Measurements from ENCODE around the gene CSRP3.

The CSRP3 gene

DNA sequence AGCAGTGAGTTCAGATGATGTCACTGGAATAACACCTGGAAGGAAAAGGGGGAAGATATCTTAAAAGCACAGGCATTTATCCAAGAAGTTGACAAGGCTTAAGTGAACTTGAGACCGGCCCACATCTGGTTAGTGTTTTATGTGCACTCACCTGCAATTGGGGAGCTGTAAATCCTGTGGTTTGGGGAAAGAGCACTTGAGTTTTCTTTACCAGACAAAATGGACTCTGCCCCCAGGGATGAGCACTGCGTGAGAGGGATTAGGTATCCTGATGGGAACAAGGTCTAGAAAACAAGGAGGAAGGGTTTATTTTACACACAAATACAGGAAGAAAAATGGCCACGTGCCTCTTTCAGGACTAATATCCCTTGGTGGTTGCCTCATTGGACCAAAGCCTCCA lies 23.8 kb upstream of the CSRP3 start:
- DNase-seq (ENCODE audit: low spot score), result no peak

DNA sequence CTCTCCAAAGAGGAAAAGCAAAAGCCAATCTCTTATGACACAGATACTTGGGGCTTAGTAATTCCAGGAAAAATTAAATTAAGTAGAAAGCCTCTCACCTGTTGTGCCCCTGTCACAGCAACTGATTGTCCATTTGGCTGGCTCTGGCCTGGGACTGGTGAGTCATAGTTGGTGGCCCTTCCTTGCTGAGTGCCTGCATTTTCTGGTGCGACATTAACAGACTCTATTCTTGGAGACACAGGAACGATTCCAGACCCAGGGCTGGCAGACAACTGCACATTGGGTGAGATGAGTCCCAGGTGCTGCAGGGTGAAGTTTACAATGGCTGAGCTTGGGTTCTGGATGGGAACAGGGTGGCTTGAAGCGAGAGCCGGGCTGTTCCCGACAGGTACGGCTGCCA lies 23.3 kb upstream of the CSRP3 start:
- no peak for DNase-seq (ENCODE audit: low spot score)

DNA sequence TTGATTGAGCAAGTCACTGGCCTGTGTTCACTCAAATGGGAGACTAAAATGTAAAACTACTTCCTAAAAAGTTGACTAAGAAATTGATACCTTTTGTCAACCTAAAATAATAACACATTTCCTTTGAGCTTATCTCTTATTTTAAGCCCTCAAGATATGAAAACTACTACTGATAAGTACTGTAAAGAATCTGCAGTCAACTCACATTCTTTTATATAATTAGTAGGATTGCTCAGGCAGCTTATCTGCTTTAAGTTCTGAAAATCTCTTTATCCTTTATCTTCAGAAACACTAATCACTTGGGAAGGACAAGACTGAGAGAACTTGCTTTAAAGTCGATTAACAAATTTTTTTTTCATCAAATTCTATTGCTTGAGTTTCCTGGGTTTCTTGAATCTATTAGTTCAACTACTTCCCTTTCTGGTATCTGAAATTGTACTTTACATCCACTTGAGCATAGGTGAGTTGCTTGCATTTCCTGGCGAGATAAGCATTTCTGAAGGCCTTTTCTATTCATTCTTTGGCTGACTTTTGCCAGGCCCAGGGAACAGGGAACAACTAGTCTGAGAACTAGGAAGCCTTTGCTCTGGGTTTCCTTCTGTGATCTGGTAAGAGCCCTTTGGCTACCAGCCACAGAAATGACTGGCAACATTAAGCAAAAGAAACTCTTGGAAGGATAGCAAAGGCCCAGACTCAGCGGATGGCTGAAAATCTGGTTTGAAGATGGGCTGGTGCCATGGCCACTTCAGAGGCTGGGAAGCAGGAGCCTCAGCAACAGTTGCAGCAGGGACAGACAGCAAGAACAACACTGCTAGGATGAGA lies 19.3 kb upstream of the CSRP3 start:
- no peak for DNase-seq (ENCODE audit: low spot score)

DNA sequence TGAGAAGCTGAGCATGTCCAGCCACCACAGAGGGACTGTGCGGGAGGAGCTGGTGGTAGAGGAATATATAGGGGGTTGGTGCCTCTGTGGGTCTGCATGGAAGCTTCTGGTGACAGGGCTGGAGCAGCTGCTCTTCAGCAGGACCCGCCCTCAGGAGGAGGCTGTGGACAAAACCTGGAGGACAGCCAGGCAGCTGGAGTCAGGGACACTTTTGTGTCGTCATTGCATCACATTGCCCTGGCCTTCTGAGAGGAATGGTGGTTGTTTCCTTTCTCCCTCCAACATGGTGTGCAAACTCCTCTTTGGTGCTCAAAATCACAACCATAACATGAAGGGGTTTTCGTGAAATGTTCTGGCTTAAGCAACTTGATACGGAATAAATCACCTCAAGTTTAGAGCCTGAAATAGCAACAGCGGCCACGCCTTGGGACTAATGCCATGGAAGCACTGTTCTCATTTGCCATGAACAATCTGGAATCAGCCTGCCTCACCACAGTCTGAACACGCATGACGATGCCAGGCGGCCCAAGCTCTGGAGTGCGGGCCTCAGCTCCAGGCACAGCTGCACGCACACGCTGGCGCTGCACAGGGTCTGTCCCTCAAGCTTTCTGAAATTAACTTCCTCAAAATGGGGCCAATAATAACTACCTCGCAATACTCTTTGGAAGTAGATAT lies 17.1 kb upstream of the CSRP3 start:
- no peak for DNase-seq (ENCODE audit: low spot score)

DNA sequence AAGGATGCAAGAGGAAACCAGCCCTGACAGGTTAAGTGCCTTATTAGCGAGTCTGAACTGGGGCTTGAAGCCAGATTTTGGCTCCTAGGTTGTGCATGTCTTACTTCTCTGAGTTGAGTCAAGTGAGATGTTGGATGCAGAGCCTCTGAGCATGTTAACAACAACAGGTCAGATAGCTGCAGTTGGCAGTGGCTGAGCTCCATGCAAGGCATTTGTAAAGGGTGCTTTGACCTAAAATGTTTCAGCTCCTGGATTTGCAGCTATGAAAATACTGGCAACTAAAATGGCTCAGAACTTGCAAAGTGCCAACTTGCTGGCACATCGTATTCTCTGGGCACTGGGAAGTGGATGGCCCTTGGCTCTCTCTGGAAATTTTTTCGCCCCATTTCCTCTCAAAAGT lies 16.4 kb upstream of the CSRP3 start:
- no peak for DNase-seq (ENCODE audit: low spot score)

DNA sequence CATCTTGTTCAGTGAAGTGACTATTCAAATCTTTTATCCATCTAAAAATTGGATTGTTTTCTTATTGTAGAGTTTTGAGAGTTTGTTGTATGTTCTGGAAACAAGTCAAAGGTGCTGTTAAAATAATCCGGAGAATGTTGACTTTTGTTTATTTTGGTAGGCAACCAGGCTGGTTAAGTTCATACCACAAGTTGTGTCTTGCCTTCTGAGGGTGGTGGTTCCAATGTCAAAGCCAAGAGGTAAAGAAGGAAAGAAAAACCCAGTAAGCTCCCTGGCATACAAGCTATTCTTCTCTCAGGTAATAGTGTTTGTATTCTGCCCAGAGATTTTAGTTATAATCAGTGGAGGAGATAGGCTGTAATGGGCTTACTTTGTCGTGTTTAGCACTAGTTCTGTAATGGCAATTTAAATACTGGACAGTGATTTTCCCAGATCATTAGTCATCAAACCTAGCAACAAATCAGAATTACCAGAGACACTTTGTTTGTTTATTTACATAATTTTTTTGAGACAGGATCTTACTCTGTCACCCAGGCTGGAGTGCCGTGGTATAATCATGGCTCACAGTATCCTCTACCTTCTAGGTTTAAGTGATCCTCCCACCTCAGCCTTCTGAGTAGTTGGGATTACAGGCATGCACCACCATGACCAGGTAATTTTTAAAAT lies 15.1 kb upstream of the CSRP3 start:
- DNase-seq (ENCODE audit: low spot score), result no peak

DNA sequence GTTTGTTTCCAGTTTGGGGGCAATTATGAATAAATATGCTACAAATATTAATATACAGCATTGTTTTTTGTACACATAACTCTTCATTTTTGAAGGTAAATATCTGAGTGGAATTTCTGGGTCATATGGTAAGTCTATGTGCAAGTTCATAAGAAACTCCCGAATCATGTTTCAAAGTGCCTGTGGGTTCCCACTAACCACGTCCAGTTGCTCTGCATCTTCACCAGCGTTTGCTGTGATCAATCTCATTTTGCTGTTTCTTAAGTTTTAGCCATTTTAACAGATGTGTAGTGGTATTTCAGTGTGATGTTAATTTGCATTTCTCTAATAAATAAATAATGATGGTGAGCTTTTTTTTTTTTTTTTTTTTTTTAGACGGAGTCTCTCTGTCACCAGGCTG lies 14.2 kb upstream of the CSRP3 start:
- no peak for DNase-seq (ENCODE audit: low spot score)

DNA sequence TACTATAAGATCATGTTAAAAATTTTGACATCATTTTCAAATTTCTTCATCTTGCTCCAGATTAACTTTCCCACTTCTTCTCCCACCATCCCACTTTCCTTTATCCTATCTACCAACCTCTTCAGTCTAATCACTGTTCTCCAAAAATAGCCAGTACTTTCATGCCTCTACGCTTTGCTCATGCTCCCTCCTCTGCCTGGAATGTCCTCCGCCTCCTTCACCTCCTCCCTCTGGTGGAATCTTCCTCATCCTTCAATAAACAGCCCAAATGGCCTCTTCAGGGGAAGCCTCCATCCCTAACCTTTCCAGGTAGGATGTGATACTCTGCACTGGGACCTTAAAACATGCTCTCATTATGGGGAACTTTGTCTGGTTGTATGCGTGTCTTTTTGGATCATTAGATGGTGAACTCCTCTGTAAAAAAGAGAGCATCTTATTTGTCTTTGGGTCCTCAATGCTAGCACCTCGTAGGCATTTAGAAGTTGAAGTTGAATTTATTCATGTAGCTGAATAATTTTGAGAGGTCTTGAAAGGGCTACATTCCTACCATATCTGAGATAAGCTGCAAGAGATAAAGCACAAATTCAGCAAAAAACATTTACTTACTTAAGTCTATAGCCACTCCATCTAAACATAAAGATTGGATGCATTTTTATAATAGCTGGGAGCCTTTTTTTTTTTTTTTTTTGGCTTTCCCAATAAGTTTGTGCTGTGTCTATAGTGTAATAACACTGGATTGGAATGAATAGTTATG lies 8.0 kb upstream of the CSRP3 start:
- no peak for DNase-seq (ENCODE audit: low spot score)

DNA sequence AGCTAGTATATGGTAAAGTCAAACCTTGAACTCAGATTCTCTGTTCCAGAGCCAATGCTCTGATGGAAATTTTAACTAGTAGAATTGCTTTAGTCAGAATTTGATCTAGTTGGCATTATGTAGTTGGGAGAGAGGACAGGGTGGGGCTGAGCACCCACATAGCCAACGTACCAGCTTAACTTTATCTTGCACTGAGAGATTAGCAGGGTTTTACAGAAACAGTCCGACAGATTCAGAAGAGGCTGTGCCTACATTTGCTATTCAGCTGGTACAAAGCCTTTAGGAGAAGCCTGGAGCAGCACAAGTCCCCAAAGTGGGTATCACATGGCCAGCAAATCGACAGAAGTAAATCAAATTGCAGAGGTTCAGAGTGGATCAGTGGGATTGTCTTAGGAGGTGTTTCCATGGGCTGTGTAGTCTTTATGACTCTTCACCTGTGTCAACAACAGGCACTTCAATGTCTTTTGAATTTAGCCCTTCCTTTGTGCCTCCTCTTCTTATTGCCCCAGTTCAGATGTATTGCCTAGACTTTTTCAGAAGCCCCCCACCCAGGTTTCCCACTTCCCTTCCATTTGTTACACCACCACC lies 7.3 kb upstream of the CSRP3 start:
- no peak for DNase-seq (ENCODE audit: low spot score)

DNA sequence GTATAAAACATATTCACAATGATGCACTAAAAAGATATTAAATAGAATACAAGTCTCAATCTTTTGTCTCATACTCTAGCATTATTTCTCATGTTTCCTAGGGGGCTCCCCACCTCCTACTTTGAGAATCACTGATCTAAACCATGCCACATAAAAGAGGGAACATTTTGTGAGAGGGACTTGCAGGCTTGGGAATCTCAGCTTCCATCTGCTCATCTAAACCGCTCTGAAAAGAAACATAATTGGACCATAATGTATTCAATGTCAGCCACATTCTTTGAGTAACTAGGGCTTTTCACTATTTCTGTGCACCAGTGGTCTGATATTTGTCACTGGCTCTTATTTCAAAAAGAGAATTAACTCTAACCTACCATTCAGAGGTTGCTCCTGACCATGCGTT lies 6.4 kb upstream of the CSRP3 start:
- DNase-seq (ENCODE audit: low spot score), result no peak

DNA sequence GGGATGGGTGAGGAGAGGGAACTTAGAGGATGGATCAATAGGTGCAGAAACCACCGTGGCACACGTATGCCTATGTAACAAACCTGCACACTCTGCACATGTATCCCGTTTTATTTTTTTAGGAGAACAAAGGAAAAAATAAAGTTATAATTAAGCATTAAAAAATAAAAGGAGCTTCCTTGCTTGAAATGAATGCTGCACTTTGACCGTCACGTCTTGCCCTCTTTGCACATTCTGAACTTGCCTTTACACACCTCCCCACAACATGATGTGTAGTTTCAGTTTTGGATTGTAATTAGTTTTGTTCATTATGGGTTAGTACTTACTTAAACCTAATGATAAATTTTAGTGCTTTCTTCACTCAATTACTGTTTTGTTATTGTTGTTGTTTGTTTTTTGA lies 3.1 kb upstream of the CSRP3 start:
- DNase-seq (ENCODE audit: low spot score), result no peak

DNA sequence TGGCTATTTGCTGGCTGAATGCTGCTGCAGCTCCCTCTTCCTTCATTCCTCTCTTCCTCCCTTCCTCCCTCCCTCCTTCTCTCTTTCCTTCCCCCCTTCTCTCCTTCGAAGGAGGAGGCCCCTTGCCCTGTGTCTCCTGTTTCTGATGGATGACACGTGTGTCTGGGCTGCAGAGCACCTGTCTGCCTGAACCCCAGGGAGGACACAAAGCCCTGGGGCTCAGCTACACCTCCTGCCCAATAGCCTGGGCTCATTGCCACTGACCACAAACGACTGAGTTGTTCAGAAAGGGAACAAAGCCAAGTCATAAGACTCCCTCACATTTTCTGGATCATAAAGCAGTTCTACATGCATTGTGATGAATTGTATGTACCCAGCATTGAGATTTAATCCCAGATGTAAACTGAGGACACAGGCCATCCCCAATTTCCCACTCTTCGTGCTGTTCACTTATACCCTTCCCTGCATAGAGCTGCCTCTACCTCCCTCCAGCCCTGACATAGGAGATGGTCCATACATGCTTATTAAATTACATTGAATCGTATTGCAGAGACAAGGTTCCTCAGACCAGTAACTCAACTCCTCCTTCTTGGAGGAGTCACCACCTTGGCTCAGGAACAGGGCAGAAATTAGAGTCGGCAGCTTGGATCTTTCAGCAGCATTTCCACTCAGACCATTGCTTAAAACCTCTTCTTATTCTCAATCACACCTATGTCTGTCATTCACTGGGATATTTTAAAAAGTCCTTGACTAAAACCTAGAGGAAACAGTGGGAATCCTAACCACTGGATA lies 1.2 kb downstream of the CSRP3 start:
- no peak for DNase-seq (ENCODE audit: low spot score)

DNA sequence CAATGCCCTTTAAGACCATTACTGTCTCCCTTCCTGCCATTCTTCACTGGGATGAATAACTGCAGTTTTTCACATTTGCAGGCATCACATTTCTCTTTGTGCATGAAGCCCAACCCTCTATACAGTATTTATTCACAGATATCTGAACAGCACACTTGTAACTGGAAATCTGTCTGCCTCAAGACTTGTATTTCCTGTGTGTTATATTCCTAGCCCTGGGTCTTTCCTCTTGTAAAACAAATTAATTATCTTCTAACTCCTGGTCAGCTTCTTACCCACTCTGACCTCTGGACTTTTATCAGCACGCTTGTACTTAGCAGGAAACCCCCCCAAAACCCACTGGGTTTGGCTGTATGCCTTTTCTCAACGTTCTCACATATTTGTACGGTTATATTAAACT lies 2.0 kb downstream of the CSRP3 start:
- no peak for DNase-seq (ENCODE audit: low spot score)

DNA sequence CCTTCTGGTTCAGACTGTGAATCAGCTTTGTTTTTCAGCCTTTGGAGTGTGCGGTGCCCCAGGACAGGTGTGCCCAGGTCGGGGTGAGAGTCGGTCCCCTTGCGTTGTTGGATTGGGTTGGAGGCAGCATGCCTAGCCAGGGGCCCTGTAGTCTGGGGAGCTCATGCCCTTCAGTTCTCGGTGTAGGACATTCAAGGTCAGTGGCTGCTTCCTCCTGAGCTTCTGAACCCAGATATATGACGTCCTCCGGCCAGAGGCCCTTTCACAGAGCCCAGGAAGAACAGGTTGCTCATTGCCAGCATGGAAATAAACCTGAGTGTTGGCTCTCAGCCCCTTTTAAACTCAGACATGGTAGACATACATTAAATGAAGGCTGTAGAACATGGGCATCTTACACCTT lies 2.7 kb downstream of the CSRP3 start:
- no peak for DNase-seq (ENCODE audit: low spot score)

DNA sequence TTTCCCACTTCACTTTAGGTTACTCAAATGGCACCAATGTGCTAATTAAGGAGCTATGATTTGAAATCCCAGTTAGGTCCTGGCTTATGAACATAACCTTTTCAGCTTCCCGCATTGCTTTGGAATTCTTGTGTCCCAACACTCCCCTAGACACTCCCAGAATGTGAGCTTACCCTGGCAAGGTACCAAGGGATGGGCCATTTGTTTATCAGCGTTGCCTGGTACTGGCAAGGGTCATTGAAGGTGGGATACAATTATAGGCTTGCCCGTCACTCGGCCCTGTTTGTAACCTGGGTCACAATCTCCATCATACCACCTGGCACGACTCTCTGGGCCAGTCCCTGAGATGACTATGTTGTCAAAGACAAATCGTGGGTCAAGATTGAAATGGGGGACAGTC lies 5.4 kb downstream of the CSRP3 start:
- no peak for DNase-seq (ENCODE audit: low spot score)

DNA sequence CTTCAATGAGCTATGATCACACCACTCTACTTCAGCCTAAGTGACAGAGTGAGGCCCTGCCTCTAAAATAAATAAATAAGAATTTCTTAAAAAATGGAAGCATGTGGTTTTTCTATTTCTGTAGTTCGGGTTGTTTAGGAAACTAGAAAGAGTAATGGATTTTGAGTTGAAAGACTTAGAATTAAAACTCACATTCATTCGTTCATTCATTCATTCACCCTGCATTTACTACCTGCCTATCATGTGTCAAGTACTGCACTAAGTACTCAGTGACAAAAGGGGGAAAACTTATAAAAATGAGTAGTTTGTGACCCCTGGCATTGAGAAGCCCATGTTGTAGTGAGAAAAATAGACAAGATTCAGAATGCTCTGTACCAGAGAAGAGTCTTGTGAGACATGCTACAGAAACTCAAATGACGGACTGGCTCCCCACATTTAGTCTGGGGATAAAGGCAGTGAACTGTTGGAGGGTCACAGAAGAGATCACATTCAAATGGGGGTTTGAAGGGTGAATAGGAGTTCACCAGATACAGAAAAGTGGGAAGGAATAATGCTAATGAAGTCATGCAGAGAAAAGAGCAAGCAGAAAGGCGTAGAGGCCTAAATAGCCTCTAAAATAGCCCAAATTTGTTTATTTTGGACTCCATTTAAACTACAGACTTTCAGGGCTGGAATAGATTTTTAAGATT lies 7.0 kb downstream of the CSRP3 start:
- no peak for DNase-seq (ENCODE audit: low spot score)

DNA sequence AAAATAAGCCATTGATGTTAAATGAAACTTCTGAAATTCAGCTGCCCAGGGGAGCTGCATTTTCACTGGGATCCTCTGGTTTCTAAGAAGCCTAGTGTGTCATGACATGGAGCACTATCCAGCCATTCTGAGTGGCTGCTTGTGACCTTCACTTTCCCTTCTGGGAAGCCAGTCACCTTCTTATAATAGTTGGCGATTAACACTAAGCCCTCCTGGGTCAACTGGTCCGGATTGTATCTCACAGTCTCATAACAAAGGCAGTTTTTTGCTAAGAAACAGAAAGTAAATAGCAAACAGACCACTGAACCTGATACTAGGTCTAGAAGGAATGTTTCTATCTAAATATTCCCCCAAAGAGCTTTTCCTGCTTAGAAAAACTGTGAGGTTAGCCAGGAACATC lies 7.9 kb downstream of the CSRP3 start:
- DNase-seq (ENCODE audit: low spot score), result no peak

DNA sequence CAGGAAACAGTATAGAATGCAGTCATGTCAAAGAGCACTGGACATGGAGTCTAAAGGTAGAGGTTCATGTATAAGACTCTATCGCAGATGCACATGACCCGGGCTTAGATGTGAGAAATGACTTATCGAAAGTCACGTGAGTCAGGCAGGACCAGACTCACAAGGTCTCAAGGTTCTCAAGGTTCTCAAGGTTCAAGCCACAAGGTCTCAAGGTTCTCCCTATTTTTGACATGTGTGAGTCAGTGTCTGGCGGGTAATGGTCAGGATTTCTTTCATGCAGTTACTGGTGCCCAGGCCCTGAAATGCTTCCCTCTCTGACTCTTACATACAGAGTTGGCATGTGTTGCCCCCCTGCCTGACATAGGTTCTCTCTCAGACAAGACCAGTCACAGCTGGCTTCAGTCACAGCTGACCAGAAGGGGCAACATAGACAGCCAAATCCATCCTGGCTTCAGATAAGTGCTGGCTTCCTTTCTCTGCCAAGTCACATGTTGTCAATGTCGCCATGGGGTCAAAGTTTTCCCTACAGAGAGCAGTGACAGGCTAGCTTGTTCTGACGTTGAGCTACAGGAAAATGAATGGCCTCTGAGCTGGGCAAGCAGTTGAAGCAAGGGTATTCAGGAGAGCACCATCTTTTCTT lies 10.1 kb downstream of the CSRP3 start:
- DNase-seq (ENCODE audit: low spot score), result no peak

DNA sequence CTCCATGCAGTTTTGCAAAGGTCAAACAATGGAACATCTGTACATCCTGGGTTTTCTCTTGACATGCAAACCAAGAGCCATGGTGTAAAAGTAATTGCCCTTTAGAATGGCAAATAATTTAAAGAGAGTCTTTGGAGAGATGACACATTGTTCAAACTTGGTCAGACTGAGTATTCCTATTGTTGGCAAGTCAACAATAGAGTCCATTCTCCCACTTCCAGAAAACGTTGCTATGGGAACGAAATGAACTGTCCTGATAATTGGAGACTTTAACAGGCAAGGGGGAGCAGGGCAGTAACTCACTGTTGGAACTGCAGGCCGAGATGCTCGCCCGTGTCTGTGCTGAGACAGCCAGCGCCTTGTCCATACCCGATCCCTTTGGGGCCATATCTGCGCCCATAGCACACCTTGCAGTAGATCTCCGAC lies 13.9 kb downstream of the CSRP3 start:
- no peak for DNase-seq (ENCODE audit: low spot score)

DNA sequence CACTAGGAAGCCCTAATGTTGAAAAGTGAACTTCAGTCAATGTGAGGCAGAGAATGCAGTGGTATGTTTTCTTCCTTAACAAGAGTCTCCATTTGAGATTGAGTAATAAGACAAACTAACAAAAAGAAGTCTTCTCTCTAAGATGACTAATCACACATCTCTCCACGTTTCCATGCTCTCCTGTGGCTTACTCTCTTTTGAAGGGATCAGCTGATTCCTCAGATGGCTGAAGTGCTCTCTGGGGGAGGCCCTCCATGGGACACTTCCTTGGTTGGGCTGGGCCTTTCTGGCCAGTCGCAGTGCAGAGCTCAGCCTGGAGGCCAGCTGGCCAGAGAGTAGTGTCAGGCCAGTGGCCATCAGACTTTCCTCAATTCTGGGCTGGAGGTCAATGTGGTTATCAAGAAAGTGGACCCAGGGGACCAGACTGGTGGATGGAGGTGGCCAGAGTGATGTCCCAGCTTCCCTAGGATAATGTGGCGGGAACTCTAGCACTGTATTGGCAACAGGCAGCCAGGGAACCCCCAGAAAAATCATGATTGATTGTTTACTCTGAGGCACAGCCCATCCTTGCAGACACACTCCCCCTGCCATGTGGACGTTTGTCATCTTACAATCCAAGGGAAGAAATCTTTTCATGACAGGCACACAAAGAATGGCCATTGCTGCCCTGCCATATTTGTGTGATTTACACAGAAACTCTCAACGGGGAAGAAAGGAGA lies 14.5 kb downstream of the CSRP3 start:
- DNase-seq (ENCODE audit: low spot score), result no peak

Data from RKO (cell line).